Measurements from ENCODE around the gene SLC15A4.

SLC15A4 gene

DNA sequence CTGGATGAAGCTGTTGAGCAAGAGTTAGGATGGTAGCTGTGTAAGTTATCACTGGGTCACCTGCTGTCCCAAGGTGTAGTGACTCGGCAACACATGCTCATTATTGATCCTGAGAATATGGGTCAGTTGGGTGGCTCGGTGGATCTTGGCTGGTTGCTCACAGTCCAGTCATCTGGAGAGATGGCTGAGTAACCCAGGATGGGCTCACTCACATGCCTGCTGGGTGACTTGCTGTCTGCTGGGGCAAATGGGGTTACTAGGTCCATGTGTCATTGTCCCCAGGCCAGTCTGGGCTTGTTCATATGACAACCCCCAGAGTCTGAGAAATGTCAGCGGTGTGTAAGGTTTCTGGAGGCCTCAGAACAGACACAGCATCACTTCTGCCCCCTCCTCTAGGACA lies 69.5 kb downstream of the SLC15A4 start:
- no peak for DNase-seq (ENCODE audit: low spot score)

DNA sequence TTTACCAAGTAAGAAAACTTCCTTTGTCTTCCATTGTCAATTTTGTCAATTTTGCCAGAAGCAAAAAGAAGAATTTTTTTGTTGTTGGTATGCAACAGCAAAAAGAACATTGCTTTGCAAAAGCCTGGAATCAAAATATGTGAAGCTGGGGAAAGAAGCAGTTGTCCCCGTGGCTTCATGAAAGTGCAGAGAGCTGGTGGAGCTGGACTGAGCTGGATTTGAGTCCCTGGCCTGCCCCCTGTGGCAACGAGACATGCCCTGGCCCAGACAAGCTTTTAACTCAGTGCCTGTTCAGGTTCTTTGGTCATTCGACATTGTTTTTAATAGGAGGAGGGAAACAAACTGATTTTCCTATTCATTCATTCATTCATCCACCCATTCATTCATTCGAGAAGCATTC lies 70.3 kb downstream of the SLC15A4 start:
- no peak for DNase-seq (ENCODE audit: low spot score)

DNA sequence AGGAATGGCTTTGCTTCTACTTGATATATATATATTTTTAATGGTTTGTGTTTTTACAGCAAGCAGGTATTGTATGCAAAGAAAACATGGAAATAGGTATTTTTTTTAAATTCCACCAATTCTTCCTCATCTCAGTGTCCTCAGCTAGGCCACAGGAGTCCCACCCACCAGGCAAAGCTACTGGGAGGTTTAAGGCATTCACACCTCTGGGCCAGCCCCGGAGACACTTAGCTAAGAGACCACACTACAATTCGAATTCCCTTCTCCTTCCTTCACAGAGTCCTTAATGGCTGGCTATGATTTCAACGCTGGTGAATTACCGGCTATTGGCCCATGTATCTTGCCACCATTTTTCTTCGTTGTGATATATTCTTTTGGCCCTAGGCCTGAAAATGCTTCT lies 71.4 kb downstream of the SLC15A4 start:
- DNase-seq (ENCODE audit: low spot score) = no peak

- no peak for DNase-seq (ENCODE audit: low spot score)
These were observed 76.3 kb downstream of the SLC15A4 start for GRCh38 chr12:128747441-128747840.

DNA sequence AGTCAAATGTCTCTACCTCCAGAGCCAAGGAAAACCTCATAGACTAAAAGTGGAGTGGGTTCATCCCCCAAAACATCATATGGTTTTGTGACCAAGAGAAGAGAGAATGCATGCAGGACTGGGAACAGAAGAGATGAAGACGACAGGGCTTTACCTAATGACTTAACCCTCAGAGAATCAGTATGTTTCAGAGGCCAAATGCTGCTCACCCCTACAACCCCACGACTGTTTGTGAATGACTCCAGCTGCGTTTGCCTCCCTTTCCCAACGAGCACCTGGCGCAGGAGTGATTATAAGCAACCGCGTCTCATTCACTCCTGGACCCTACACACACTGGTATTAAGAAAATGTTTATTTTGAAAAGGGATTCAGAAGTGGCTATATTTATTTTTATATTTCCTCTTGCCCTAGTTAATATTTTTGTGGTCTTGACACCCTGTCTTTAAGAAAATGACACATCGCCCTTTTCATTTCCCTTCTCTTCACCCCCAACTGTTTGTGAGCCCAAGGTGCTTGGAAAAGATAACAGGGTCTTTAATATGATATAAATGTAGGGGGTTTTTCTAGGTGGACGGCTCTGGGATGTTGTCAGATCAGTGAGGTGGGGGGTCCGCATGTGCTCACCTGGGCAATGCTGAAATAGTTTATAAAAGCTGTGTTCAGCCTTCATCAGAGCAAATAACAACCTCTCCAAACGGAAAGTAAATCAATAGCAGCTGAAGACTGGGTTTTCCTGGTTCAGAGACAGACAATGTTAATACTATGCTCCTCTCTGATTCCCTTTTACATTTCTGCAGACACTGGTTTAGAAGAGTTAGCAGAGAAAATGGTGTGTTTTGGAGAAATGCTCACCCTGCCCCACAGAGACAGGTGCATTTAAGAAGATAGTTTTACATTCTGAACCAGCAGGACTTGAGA lies 77.7 kb downstream of the SLC15A4 start:
- no peak for DNase-seq (ENCODE audit: low spot score)

GRCh38 chr12:128743916-128744315 lies 79.8 kb downstream of the SLC15A4 start:
- no peak for DNase-seq (ENCODE audit: low spot score)
